ENCODE data around the gene CNOT8.

CNOT8 gene

DNA sequence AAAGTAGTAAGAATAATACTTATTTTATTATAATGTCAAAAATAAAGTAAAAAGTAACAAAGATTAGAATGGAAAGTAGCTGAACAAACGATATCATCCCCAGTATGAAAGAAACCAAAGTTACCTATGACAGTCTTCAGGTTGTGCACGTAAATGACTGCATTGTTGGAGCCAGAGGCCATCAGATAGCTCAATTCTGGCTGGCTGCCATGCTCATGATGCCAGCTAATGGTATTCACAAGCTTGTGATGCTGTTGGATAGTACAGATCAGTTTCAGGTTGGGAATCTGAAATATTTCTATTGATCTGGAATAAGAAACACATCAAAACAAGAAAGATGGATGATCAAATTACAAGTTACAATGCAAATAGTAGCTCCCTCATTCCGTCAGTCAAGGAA lies 58.4 kb downstream of the CNOT8 start:
- no peak for DNase-seq (ENCODE audit: low read depth in 2 of 3, low spot score in 1 of 3)

DNA sequence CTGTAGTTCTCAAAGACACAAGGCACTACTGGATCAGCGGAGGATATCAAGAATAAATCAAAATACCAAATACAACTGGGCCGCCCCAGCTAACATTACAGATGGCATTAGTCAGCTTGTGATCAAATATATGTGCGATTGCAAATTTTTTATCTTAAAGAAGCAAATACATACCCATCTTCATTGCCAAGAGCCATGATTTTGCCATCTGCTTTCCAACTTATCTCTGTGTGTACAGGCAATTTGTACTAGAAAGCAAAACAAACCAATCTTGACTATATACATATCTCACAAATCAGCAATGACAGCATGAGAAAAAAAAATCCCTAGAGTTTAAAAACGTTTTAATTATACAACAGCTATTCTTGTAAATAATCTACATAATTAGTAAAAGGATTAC lies 59.3 kb downstream of the CNOT8 start:
- DNase-seq (ENCODE audit: low read depth in 2 of 3, low spot score in 1 of 3): no peak

DNA sequence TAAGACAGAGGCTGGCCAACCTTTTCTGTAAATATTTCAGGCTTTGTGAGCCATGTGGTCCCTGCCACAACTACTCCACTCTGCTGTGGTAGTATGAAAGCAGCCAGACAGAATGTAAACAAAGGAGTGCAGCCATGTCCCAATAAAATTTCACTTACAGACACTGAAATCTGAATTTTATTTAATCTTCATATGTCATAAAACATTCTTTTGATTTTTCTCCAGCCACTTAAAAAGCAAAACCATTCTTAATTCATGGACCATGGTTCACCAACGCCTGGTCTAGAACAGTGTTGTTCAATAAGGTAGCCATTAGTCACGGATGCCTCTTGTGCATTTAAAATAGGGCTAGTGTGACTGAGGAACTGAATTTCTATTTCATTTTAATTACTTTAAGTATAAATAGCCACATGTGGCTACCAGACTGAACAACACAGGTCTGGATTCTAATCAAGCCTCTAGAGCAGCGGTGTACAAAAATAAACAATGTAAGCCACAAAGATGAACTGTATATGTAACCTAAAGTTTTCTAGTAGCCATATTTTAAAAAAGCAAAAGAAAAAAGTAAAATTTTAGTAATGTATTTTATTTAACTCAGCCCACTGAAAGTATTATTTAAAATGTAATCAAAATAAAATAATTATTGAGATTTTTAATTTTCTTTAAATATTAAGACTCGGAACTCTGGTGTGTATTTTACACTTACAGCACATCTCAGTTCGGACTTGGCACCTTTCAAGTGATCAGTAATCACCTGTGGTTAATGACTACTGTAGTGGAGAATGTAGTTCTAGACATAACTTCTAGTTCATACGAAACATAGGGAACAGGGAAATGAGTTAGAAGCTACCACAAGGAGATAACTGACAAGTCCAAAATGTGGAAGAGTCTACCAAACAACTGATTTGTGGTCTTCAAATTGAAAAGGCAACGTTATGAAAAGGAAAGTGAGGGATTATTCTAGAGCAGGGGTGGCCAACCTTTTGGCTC lies 65.3 kb downstream of the CNOT8 start:
- DNase-seq (ENCODE audit: low read depth in 2 of 3, low spot score in 1 of 3): no peak

Data from stimulated activated CD4-positive, alpha-beta T cell treated with anti-CD3 and anti-CD28 coated beads, Interleukin-12 subunit alpha, Interleukin-12 subunit beta, amount 100 ng/mL, for 48 hours (primary cell).